ENCODE data around the gene COLEC12. TPM values are rescaled to one million over a fixed set of nuclear protein-coding genes. Genes with fewer than 3 reads are reported as not detected.

Gene COLEC12
- total and polyA plus RNA-seq, 2 donors (not counting 3 experiments of a cell fraction or from before 2014, with no cell fraction given): 8.0 to 17.1 TPM

DNA sequence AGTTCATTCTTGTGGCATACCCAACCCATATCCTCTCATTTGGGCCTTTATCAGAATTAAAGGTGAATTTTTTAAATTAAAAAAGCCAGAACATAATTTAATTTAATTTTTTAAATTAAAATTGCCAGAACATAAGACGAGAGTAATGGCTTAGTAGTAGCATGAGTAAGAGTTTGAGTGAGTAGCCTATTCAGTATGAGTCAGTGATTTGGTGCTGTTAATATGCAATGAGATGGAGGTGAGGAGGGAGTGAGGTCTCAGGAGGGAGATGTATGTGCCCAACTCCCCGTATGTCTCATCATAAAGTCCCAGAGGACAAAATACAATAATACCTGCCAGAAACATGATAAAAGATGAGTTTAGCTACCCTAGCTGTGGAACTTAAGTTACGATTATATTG, 117.4 kb downstream of the COLEC12 start:
- POLR2A ChIA-PET: no interaction called here
- H2AFZ ChIP-seq (ENCODE audit: low read depth, low read length): no peak overlapping the region
- BruUV-seq (replicated peaks): no TSS peak
- H3K79me2 ChIP-seq (ENCODE audit: control insufficient read depth, insufficient read depth, low read length): no peaks in the 10 kb centered on the region
- TF ChIP-seq EZH2 (IDR thresholded peaks at IDR 0.05; ENCODE audit: borderline replicate concordance, low read depth, low read length, severe bottlenecking) (no peak), GATA2 (IDR thresholded peaks at IDR 0.05; ENCODE audit: insufficient read depth, insufficient read length, low read depth, low read length) (no peak), JUN (IDR thresholded peaks at IDR 0.05; ENCODE audit: borderline replicate concordance, insufficient read depth, insufficient read length, low read depth) (no peak), FOS (IDR thresholded peaks at IDR 0.05; ENCODE audit: borderline replicate concordance, insufficient read depth, low read length) (no peak), MYC (IDR thresholded peaks at IDR 0.05; ENCODE audit: low read depth, low read length) (no peak)
- no peaks in the 10 kb centered on the region for H3K9me1 ChIP-seq (replicated peaks; ENCODE audit: control insufficient read depth, extremely low read depth, insufficient read depth, low read length)
- no peak overlapping the region for H3K27ac ChIP-seq (ENCODE audit: insufficient read depth, low read depth, low read length)
- no peak for DNase-seq (ENCODE audit: low read depth, low spot score)
- CTCF ChIA-PET: no interaction called here
- H3K36me3 ChIP-seq (ENCODE audit: control insufficient read depth in 2 of 2, extremely low read depth in 1 of 2, insufficient read depth in 2 of 2, low read length in 2 of 2): no peaks in the 10 kb centered on the region
- no peak overlapping the region for H3K9ac ChIP-seq (replicated peaks; ENCODE audit: extremely low read depth, insufficient read depth, low read length)
- intact Hi-C loops (cut with micrococcal nuclease): no loop called here
- H3K4me2 ChIP-seq (ENCODE audit: insufficient read depth, low read length): no peak overlapping the region
- no peak for FAIRE-seq
- no peaks in the 10 kb centered on the region for H3K4me1 ChIP-seq (ENCODE audit: control insufficient read depth, extremely low read depth, insufficient read depth, low read length)
- peaks cover 0 to 2% of the 10 kb centered on the region in 2 experiments for H3K27me3 ChIP-seq (ENCODE audit: control insufficient read depth in 2 of 2, insufficient read depth in 2 of 2, low read length in 2 of 2)
- no peak overlapping the region for H3K4me3 ChIP-seq (replicated peaks in 1 of 3; ENCODE audit: insufficient read depth in 1 of 3, low read depth in 1 of 3, low read length in 3 of 3)
- no peaks in the 10 kb centered on the region for H4K20me1 ChIP-seq (replicated peaks; ENCODE audit: control insufficient read depth, extremely low read depth, insufficient read depth, low read length)
- dilution Hi-C loops (cut with MboI; ENCODE audit: extremely low pct_ligation_motif_present, low sequenced_read_pairs): no loop called here
- no peaks in the 10 kb centered on the region for H3K9me3 ChIP-seq (replicated peaks; ENCODE audit: control insufficient read depth, insufficient read depth, low read length)

DNA sequence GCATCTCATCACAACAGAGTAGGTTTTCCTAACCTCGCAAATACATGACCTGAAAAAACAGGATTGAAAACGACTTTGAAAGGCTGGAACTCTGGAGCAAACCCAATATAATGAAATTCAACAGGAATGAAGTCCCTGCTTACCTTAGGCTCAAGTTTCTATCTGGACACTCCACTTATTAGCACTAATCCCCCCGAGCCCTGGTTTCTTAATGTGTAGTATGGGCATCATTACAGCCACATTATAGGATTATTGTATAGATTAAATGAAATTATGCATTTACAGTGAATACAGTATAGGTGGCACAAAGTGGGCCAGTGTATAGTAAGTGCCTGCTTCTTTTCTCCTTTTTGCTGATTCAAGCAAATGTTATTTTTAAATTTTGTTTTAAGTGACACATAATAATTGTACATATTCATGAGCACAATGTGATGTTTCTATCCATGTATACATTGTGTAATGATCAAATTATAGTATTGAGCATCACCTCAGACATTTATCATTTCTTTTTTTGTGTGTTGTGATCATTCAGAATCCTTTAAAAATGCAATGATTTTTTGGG, 118.0 kb downstream of the COLEC12 start:
- H2AFZ ChIP-seq (ENCODE audit: low read depth, low read length): no peak overlapping the region
- DNase-seq (ENCODE audit: low read depth, low spot score): no peak
- BruUV-seq (replicated peaks): no TSS peak
- CTCF ChIA-PET: no interaction called here
- no peak overlapping the region for H3K9ac ChIP-seq (replicated peaks; ENCODE audit: extremely low read depth, insufficient read depth, low read length)
- TF ChIP-seq, protein P1, sequence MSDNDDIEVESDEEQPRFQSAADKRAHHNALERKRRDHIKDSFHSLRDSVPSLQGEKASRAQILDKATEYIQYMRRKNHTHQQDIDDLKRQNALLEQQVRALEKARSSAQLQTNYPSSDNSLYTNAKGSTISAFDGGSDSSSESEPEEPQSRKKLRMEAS (IDR thresholded peaks at IDR 0.05; ENCODE audit: insufficient read depth, insufficient read length): no peak
- TF ChIP-seq FOS (IDR thresholded peaks at IDR 0.05; ENCODE audit: borderline replicate concordance, insufficient read depth, low read length): no peak
- no peak for TF ChIP-seq GATA2 (IDR thresholded peaks at IDR 0.05; ENCODE audit: insufficient read depth, insufficient read length, low read depth, low read length)
- no peak for TF ChIP-seq POLR2AphosphoS5 (IDR thresholded peaks at IDR 0.05; ENCODE audit: insufficient read depth, low read depth, low read length)
- TF ChIP-seq EZH2 (IDR thresholded peaks at IDR 0.05; ENCODE audit: borderline replicate concordance, low read depth, low read length, severe bottlenecking): no peak
- no peak for TF ChIP-seq MYC (IDR thresholded peaks at IDR 0.05; ENCODE audit: low read depth, low read length)
- TF ChIP-seq JUN (IDR thresholded peaks at IDR 0.05; ENCODE audit: borderline replicate concordance, insufficient read depth, insufficient read length, low read depth): no peak
- FAIRE-seq: no peak
- peaks cover 0 to 2% of the 10 kb centered on the region in 2 experiments for H3K27me3 ChIP-seq (ENCODE audit: control insufficient read depth in 2 of 2, insufficient read depth in 2 of 2, low read length in 2 of 2)
- no peaks in the 10 kb centered on the region for H3K79me2 ChIP-seq (ENCODE audit: control insufficient read depth, insufficient read depth, low read length)
- POLR2A ChIA-PET: no interaction called here
- H3K9me3 ChIP-seq (replicated peaks; ENCODE audit: control insufficient read depth, insufficient read depth, low read length): no peaks in the 10 kb centered on the region
- H4K20me1 ChIP-seq (replicated peaks; ENCODE audit: control insufficient read depth, extremely low read depth, insufficient read depth, low read length): no peaks in the 10 kb centered on the region
- no peak overlapping the region for H3K27ac ChIP-seq (ENCODE audit: insufficient read depth, low read depth, low read length)
- no peaks in the 10 kb centered on the region for H3K9me1 ChIP-seq (replicated peaks; ENCODE audit: control insufficient read depth, extremely low read depth, insufficient read depth, low read length)
- H3K36me3 ChIP-seq (ENCODE audit: control insufficient read depth in 2 of 2, extremely low read depth in 1 of 2, insufficient read depth in 2 of 2, low read length in 2 of 2): no peaks in the 10 kb centered on the region
- intact Hi-C loops (cut with micrococcal nuclease) (no loop called here), dilution Hi-C loops (cut with MboI; ENCODE audit: extremely low pct_ligation_motif_present, low sequenced_read_pairs) (no loop called here)
- H3K4me2 ChIP-seq (ENCODE audit: insufficient read depth, low read length): no peak overlapping the region
- H3K4me3 ChIP-seq (replicated peaks in 1 of 3; ENCODE audit: insufficient read depth in 1 of 3, low read depth in 1 of 3, low read length in 3 of 3): no peak overlapping the region
- no peaks in the 10 kb centered on the region for H3K4me1 ChIP-seq (ENCODE audit: control insufficient read depth, extremely low read depth, insufficient read depth, low read length)
